HG03139 (cell line): ENCODE measurements around the gene FASN.

Experiments used
- ATAC-seq: cut with Tn5 transposase; IDR thresholded peaks from one replicate; pipeline ENCODE4 v1.9.1; 2021; ENCODE audit not compliant: unreplicated experiment

FASN gene

DNA sequence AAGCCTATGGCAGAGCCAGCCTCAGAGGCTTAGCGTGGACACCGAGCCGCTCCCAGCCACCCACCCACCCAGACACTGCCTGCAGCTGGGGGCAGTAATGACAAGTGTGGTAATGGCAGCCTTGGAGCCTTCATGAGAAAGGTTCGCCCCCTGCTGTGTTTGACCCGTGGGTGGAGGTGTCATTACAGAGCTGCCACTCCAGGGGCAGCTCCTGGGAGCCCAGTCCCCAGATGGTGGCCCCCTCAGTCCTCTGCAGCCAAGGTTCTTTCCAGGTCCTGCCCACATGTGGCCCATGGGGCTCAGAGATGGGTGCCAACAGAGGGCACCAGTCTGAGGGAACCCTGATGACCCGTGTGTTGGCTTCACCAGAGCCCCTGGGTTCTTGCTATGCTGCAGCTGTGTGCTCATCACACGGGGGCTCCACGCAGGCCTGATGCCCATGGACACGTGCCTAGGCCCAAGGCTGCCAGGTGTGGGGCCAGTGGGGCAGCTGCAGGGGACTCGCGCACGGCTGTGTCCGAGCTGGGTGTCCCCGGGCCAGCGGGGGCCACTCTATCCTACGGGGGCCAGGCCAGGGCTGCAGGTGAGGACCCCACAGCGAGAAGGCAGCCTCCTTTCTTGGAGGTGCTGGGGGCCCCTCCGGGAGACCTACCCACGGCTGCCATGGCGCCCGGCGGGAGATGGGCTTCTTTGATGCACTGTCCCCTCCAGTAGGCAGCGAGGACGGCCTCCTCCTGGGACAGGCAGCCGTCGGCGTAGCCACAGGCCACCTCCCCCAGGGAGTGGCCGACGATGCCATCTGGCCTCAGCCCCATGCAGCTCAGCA lies 8.1 kb downstream of the FASN start:
- no peak for ATAC-seq

DNA sequence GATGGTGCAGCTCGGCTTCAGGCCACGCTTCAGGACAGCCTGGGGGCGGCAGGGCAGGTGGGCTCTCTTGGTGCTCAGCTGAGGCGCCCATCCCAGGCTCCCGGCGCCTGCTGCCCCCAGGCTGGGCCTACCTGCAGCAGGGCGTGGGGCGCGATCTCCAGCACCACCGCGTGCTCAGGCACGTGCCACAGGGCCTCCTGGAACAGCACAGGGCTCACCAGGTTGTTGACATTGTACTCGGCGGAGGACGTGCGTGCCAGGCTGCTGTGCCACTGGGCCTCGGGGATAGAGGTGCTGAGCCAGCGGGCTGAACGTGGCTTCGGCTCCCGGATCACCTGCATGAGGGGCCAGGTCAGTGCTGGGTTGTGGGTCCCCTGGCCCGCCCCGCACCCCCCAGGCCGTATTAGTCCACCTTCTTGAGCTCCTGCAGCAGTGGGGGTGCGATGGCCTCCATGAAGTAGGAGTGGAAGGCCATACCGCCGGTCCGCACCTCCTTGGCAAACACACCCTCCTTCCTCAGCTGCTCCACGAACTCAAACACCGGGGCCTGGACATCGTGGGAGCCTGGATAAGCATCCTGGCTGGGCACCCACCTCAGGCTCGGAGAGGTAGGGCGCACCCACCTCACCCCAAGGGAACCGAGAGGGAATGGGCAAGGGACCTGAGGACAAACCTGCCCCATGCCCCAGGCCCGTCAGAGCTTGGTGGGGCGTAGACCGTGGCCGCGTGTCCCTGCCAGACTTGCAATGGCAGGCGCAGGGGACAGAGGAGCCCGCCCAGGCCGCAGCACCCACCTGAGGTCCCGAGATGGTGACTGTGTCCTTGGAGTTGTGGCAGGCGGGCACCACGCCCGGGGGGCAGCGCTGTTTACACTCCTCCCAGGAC lies 9.0 kb downstream of the FASN start:
- no peak for ATAC-seq

DNA sequence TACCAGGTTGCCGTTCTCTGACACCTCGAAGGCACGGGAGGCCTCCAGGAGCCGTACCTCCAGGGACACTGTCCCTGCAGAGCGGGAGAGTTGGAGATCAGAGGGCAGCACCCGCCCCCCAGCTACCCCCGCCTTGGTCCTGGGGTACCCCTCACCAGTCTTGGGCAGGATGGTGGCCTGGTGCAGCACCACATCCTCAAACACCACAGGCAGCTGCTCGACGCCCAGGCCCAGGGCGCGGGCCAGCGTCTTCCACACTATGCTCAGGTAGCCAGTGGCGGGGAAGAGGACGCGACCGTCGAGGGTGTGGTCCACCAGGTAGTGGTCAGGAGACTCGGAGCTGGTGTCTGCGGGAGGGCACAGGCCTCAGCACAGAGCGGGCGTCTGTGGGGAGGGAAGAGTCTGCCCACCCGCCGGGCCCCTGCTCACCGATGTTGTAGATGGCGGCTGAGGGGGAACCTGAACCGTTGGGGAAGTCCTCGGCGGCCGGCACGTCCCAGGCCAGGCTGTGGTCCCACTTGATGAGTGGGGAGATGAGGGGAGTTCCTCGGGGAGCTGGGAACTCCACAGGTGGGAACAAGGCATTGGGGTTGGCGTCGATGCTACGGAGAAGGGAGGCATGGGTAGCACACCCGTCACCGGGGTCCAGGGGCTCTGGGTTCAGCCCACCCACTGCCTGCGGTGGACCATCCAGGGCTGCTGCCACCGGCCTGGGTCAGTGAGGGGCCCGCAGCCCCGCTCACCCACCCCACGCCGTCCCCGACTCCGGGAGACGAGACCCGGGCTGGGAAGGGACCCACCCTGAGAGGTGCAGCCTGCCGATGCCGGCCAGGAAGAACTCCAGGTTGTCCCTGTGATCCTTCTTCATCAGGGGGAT lies 9.8 kb downstream of the FASN start:
- ATAC-seq, result no peak

DNA sequence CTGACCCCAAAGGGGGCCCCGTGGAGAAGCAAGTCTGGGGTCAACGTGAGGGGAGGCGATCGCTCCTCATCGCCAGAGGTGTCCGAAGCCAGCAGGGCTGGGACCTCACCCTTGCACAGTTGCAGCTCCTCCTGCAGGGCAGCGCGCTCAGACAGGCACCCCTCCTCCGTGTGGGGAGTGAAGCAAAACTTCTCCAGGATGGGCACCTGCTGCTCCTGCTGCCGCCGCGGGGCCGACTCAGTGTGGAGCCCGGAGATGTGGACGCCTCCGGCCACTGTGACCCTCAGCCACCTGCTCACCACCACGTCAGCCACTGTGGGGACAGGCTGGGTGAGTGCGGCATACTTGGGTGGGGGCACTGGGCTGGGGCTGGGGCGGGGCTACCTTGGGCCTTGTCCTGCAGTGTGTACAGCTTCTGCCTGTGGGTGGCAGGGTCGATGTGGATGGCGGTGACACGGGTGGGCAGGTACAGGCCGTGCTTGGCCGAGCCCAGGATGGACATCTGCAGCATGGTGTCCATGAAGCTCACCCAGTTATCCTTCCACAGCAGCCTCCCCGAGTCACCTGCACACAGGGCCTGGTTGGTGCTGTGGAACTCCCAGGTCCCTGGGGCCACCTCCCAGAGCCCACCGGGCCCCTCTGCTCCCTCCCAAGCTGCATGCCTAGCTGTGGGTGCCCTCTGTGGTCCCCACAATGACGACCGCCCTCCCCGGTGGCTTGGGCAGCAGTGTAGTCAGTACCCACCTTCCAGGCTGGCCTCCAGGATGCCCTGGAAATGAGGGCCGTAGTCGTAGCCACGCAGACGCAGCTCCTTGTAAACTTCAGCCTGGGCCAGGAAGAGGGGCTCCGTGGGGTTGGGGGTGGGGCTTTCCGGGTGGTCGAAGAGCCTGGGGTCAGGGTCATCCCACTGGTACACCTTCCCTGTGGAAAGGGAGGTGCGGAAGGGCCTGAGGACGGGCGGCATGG lies 10.8 kb downstream of the FASN start:
- ATAC-seq, result no peak

GRCh38 chr17:82085931-82086764 lies 11.9 kb downstream of the FASN start:
- ATAC-seq, result no peak

GRCh38 chr17:82085031-82085861 lies 12.8 kb downstream of the FASN start:
- ATAC-seq, result no peak

DNA sequence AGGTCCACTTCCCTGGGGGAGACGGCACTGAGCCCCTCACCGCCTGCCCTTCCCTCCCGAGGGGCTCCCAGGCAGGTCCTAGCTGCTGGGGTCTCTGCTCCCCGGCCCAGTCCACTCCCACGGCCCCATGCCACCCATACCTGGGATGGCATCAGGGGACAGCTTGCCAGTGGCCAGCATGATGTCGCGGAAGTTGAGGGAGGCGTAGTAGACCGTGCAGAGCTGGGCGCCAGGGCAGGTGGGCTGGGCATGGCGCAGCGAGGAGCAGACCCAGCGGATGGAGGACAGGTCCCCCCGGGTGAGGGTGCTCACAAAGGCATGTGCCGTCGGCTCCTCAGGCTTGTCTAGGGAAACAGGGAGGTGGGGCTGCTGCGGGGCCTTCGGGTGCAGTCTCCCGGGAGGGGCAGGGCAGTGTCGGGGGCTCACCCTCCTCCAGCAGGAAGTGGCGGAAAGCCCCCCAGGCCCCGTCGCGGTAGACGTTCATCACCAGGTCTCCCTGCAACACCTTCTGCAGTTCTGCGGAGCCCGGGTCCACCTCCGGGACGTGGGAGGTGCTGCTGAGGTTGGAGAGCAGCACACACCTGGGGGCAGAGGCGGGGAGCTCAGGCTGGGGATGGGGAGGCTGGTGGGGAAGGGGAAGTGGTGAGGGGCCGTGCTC lies 13.5 kb downstream of the FASN start:
- no peak for ATAC-seq

DNA sequence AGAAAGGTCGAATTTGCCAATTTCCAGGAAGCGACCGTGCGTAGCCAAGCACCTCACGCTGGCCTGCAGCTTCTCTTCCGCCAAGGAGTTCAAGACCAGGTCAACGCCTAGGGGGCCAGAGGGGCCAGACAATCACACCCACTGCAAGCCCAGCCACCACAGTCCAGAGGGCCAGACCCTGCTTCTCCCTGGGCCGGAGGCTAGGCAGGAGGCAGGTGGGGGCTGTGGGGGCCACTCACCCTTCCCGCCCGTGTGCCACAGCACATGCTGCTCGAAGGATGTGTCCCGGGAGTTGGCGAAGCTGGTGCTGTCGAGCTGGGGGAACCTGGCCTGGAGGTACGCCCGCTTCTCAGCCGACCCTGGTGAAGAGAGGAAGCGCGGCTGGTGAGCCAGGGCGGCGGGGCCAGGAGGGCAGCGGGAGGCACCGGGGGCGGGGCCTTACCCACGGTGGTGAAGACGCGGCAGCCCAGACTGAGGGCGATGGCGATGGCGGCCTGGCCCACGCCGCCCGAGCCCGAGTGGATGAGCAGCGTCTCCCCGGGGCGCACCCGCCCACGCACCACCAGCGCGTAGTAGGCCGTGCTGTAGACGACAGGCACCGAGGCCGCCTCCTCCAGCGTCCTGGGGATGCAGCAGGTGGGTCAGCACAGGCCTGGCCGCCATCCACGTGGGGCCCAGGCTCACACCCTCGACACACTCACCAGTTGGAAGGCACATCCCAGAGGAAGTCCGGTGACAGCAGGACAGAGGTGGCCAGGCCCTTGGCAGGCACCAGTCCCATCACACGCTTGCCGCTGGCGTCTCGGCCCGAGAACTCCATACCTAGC lies 14.3 kb downstream of the FASN start:
- no peak for ATAC-seq

GRCh38 chr17:82083009-82083408 lies 15.0 kb downstream of the FASN start:
- no peak for ATAC-seq

GRCh38 chr17:82082456-82082855 lies 15.6 kb downstream of the FASN start:
- ATAC-seq, result no peak

DNA sequence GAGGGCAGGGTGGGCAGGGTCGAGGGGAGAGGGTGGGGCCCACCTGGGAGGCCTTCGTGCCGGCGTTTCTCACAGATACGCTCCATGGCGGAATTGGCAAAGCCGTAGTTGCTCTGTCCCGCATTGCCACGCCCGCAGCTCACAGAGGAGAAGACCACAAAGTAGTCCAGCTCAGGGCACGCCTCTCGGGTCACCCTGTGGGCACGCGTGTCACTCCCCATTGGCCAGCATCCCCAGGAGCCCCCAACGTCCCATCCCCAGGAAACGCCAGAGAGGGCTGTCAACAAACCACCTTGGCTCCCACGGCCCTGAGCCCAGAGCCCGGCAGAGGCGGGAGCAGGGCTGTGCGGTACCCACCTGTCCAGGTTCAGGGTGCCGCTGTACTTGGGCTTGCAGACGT lies 16.1 kb downstream of the FASN start:
- no peak for ATAC-seq

GRCh38 chr17:82081546-82081945 lies 16.5 kb downstream of the FASN start:
- ATAC-seq, result no peak

DNA sequence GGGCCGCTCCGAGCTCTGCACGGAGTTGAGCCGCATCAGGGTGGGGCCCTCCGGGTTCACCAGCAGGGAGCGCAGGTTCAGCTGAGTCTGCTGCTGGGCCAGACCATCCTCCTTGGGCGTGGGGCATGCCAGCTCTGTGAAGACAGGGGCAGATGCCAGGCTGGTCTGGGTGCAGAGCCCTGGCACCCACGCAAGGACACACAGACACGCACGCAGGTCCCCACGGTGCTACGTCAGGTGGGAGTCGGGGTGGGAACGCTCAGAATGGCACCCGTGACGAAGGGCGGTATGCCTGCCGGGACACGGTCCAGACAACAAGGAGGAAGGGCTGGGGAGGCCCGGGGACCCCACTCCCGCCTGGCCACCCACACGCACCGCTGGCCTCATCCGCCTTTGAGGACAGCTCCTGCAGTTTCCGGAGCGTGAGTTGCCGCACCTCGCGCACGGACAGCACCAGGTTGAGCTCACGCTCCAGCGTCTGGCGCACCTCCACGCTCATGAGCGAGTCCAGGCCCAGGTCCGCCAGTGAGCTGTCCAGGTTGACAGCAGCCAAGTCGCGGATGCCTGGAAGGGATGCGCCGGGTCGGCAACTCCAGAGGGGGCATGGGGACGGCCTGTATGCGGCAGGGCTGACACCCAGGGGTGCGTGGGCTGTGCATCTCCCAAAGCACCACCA lies 17.1 kb downstream of the FASN start:
- ATAC-seq, result no peak

- ATAC-seq, result no peak
Observed at GRCh38 chr17:82080048-82080788, 17.8 kb downstream of the FASN start.

DNA sequence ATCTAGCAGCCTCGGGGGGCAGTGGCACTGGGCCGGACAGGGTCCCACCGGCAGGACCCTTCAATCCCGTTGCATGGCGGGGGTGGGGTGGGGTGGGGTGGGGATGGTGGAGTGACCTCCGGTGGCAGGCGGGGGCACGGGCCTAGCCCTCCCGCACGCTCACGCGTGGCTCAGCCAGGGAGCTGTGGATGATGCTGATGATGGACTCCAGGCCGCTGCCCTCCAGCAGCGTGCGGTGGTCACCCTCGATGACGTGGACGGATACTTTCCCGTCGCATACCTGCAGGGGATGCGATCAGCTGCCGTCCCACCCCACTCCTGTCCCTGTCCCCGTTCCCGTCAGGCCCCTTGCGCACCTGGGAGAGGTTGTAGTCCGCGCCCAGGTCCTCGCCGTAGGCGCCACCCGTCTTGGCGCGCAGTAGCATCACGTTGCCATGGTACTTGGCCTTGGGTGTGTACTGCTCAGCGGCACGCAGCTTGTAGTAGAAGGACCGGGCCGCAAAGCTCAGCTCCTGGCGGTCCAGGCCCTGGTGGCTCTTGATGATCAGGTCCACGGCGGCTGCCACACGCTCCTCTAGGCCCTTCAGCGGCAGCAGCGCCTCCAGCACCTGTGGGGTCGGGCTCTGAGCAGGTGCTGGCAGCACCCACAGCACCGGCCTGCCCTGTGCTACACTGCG lies 18.9 kb downstream of the FASN start:
- ATAC-seq, result no peak
